Measurements from ENCODE around the gene ZNF831. TPM values are rescaled to one million over a fixed set of nuclear protein-coding genes. Genes with fewer than 3 reads are reported as not detected.

Gene ZNF831
- polyA plus RNA-seq, 3 donors: 0.18 to 0.24 (median 0.22) TPM

GRCh38 chr20:59152559-59153354, 10.9 kb upstream of the ZNF831 start:
- no peak overlapping the region for H3K27ac ChIP-seq (ENCODE audit: low read depth, low read length)
- 55 to 69% (median 67%) methylated on average over 8 of the region's 8 CpGs for WGBS, 3 donors

GRCh38 chr20:59153355-59153681, 10.3 kb upstream of the ZNF831 start:
- H3K27ac ChIP-seq (ENCODE audit: low read depth, low read length): no peak overlapping the region
- 53 to 78% (median 59%) methylated on average over 8 of the region's 8 CpGs for WGBS, 3 donors

- no peak overlapping the region for H3K27ac ChIP-seq (ENCODE audit: low read depth, low read length)
- WGBS, 3 donors: 72 to 87% (median 73%) methylated on average over 2 of the region's 2 CpGs
Observed at GRCh38 chr20:59153832-59154231, 9.8 kb upstream of the ZNF831 start.

GRCh38 chr20:59154317-59155013, 9.2 kb upstream of the ZNF831 start:
- 71 to 89% (median 86%) methylated on average over 17 of the region's 17 CpGs for WGBS, 3 donors
- H3K27ac ChIP-seq (ENCODE audit: low read depth, low read length): no peak overlapping the region

GRCh38 chr20:59157064-59157463, 6.6 kb upstream of the ZNF831 start:
- no peak overlapping the region for H3K27ac ChIP-seq (ENCODE audit: low read depth, low read length)

GRCh38 chr20:59157531-59157930, 6.1 kb upstream of the ZNF831 start:
- H3K27ac ChIP-seq (ENCODE audit: low read depth, low read length): no peak overlapping the region

More at GRCh38 chr20:59157064-59157463, 6.6 kb upstream of the ZNF831 start:
- WGBS, 3 donors: 70 to 83% (median 82%) methylated on average over 6 of the region's 6 CpGs

- 49 to 66% (median 62%) methylated on average over 12 of the region's 12 CpGs for WGBS, 3 donors
- H3K27ac ChIP-seq (ENCODE audit: low read depth, low read length): no peak overlapping the region
Observed at GRCh38 chr20:59157961-59158541, 5.6 kb upstream of the ZNF831 start.

- H3K27ac ChIP-seq (ENCODE audit: low read depth, low read length): no peak overlapping the region
- 68 to 88% (median 88%) methylated on average over 6 of the region's 6 CpGs for WGBS, 3 donors
Observed at GRCh38 chr20:59158673-59159072, 4.9 kb upstream of the ZNF831 start.

GRCh38 chr20:59159091-59159490, 4.5 kb upstream of the ZNF831 start:
- WGBS, 3 donors: 50 to 69% (median 61%) methylated on average over 3 of the region's 3 CpGs
- H3K27ac ChIP-seq (ENCODE audit: low read depth, low read length): no peak overlapping the region

GRCh38 chr20:59159493-59160376, 3.9 kb upstream of the ZNF831 start:
- H3K27ac ChIP-seq (ENCODE audit: low read depth, low read length): no peak overlapping the region
- 62 to 66% (median 64%) methylated on average over 18 of the region's 18 CpGs for WGBS, 3 donors

- WGBS, 3 donors: 40 to 55% (median 52%) methylated on average over 9 of the region's 9 CpGs
- H3K27ac ChIP-seq (ENCODE audit: low read depth, low read length): no peak overlapping the region
Observed at GRCh38 chr20:59160389-59161115, 3.1 kb upstream of the ZNF831 start.

- 49 to 69% (median 60%) methylated on average over 2 of the region's 2 CpGs for WGBS, 3 donors
Observed at GRCh38 chr20:59161721-59162120, 1.9 kb upstream of the ZNF831 start.

GRCh38 chr20:59164686-59165391, 1.2 kb downstream of the ZNF831 start:
- WGBS, 3 donors: 66 to 67% (median 66%) methylated on average over 9 of the region's 9 CpGs
- no peak overlapping the region for H3K27ac ChIP-seq (ENCODE audit: low read depth, low read length)

More at GRCh38 chr20:59161721-59162120, 1.9 kb upstream of the ZNF831 start:
- H3K27ac ChIP-seq (ENCODE audit: low read depth, low read length): no peak overlapping the region

- 62 to 100% (median 71%) methylated on average over 1 of the region's 1 CpG for WGBS, 3 donors
Observed at GRCh38 chr20:59165396-59165795, 1.8 kb downstream of the ZNF831 start.

GRCh38 chr20:59165891-59166709, 2.5 kb downstream of the ZNF831 start:
- no peak overlapping the region for H3K27ac ChIP-seq (ENCODE audit: low read depth, low read length)
- 72 to 84% (median 81%) methylated on average over 11 of the region's 11 CpGs for WGBS, 3 donors

More at GRCh38 chr20:59165396-59165795, 1.8 kb downstream of the ZNF831 start:
- no peak overlapping the region for H3K27ac ChIP-seq (ENCODE audit: low read depth, low read length)
